HG03432 (cell line): ENCODE results near the gene IFI27.

Source experiments
- ATAC-seq: cut with Tn5 transposase; IDR thresholded peaks from one replicate; pipeline ENCODE4 v1.9.1; 2021; ENCODE audit warnings: mild to moderate bottlenecking, moderate library complexity; ENCODE audit not compliant: unreplicated experiment

The IFI27 gene

DNA sequence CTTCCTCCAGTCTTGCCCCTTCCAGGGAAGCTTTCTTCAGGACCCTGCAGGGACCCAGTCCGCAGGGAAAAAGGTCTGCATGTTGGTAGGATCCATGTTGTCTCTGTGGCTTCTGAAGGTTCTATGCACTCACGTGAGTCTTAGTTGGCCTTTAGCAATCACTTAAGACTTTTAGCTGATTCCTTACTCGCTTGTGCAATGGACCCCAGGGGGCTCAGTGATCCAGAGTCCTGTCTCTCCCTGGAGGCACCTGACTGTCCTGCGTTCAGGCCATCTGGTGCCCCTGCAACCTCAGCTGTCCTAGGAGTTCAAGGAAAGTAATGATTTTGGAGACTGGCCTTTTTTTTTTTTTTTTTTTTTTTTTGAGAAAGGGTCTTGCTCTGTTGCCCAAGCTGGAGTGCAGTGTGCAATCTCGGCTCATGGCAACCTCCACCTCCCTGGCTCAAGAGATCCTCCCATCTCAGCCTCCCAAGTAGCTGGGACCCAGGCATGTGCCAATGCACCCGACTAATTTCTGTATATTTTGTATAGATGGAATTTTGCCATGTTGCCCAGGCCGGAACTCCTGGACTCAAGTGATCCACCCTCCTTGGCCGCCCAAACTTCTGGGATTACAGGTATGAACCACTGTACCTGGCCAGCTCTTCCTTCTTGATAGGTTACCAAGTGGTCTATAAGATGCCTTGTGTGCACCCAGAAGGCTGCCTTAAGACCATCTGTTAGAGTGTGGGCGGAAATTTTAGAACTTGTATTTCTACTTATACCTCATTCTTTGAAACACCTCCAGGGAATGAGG, 14.2 kb downstream of the IFI27 start:
- ATAC-seq: no peak

DNA sequence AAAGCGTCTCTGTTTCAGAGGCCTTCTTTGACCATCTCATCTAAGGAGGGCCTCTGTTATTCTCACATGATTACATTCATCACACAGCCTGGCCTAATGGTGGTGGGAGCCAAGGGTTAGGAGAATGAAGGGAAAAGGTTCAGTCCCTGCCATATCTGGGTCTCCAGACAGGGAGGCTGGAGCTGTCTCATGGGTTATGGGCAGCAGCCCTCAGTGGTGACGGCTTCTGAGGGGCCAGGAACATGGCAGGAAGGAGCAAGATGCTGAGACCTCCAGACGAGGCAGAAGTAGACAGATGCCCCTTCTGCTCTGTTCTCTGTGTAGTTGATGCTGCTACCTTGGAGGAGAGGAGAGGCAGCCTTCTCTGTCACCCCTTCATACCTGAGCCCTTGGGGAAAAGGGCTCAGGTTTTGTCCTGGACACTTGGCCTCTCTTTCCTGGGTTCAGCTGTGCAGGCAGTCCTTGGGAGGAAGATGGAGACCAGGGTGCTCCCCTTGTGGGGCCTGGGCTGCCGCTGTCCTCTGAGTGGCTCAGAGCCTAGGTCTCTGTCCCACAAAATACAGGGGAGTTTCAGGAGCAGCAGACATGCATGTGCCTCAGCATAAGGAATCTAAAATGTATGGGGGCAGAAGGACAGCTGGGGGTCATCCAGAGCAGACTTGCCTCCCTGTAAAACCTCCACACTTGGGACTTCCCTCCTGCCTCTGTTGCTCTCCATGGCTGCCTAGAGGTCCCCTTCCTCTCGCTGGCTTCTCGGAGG, 15.3 kb downstream of the IFI27 start:
- no peak for ATAC-seq

DNA sequence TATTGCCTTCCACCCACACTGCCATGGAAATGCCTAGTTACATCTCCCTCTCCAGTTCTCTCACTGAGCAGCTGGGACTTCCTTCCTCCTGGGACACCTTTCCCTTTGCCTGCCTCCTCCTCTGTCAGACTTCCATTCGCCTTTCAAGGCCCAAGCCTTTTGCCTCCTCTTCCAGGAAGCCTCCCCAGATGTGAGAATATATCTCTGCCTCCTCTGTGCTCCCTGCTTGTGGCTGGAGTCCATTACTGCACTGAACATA, 15.8 kb downstream of the IFI27 start:
- no peak for ATAC-seq

GRCh38 chr14:94126800-94127199, 16.3 kb downstream of the IFI27 start:
- no peak for ATAC-seq

GRCh38 chr14:94127330-94127729, 16.8 kb downstream of the IFI27 start:
- ATAC-seq: no peak

DNA sequence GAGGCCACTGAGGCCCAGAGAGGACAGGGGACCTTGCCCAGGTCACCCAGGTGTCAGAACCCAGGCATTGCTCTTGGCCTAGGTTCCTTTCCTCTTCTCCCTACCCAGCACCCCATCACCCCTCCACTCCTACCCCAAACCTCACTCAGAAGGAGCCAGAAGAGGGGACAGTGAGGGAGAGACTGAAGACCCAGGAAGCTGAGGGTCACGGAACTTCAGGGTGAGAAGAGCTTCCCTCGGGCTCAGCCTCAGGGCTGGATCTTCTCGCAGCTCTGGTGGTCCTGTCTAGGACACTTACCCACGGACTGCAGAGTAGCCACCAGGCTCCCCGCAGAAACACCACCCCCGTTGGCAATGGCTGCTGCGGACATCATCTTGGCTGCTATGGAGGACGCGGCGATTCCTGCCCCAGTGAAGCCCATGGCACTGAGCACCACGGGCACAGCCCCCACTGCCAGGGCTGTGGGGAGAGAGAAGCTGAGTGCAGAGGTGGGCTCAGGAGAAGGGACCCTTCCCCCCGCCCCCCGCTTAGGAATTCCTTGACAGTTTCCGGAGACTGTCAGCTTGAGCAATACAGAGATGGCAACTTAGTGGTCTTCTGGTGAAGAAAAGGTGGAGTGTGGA, 17.8 kb downstream of the IFI27 start:
- no peak for ATAC-seq

DNA sequence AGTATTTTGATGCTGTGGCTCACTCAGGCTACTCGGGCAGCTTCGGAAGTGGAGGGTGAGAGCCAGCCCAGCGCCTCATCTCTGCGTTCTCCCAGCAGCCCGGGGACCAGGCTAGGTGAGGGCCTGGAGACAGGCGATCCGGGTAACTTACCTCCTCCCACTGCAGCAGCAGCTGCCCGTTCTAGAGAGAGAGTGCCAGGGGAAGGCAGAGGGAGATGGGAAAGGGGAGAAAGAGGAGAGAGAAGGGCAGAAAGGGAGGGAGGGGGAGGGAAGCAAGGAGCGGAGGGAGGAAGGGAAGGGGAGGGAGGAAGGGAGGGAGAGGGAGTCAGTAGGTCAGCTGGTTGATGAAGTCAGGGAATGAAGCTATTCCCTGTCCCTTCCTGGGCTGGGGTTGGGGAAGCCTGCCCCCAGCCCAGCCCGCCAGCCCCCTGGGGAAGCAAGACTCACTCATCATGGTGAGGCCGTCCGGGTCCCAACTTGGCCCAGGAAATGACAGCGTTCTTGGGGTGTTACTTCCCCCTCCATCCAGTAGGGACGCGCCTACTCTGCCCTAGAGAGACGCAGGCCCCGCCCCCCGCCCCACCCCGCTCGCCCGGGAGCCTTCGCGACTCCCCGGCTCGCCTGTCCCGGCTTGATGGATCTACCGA, 18.7 kb downstream of the IFI27 start, which contains the start of gene IFI27L2:
Gene IFI27L2 (minus strand): TSS at position 494 of the 647 bp plus-strand sequence. CDS start 40 bp downstream, at position 454.
- peak; percentile 93 for ATAC-seq

DNA sequence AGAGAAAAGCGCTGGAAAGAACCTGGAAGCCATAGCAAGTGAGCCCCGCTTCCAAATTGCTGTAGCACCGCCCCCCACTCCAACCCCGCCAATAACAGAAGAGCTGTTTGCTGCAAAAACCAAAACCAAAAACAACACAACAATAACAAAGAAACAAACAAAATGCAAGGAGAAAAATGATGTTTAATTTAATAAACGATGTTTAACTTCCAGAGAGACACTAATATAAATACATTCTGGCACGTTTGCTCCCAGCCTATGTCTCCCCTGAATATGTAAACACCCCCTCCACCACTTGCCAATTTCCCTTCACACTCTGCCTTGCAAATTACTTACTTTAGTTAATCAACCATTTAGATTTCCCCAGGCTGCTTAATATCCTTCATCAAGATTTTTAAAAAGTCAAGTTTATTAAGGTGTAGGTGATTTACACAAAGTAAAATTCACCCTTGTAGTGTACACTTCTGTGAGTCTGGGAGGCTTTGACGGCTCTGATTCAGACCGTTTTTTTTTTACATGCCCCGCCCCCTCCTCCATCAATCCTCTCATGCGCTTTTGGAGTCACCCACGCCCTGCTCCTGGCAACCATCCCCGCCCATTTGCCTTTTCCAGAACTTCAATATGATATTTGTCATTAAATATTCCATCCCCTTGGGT, 19.4 kb downstream of the IFI27 start:
- ATAC-seq: peak; percentile 37

- ATAC-seq: peak; percentile 44
Observed at GRCh38 chr14:94132285-94132887, 21.9 kb downstream of the IFI27 start.

GRCh38 chr14:94135476-94135875, 24.9 kb downstream of the IFI27 start:
- no peak for ATAC-seq

- peak; percentile 77 for ATAC-seq
Observed at GRCh38 chr14:94136575-94137331, 26.2 kb downstream of the IFI27 start.

DNA sequence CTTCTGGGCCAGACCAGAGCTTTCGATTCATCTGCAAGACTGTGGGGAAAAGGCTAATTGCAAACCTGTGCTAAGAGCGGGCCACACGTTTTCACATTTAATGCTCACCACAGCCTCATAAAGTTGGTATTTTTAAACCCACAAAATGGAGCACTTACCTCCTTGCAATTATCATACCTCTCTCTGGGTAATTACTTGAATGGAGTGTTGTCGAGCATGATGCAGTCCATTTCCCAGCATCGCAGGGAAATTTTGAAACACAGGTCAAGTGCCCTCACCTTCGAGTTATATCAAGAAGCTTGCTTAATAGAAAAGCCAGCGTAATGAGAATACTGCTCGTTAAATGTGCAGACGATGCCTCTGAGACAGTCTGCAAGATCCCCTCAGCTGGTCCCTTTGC, 27.7 kb downstream of the IFI27 start:
- ATAC-seq: no peak

GRCh38 chr14:94139006-94139405, 28.5 kb downstream of the IFI27 start:
- ATAC-seq: no peak

DNA sequence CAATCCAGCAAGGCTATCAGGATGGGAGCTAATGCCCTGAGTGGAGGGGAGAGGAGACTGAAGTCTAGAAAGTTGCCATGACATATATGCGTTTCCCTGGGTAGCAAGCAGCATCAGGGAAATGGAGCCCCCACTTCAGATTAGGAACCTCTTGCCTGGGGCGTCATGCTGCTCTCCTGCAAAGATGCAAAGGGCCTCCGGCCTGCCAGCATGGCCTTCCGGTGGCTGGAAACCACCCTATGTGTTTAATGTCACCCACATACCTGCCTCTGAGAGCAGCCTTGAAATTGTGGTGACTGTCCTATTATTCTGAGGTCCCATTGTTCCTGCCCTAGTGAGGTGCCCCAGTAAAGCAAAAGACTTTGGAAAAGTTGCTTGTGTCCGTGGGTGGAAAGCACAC, 28.9 kb downstream of the IFI27 start:
- ATAC-seq: no peak

DNA sequence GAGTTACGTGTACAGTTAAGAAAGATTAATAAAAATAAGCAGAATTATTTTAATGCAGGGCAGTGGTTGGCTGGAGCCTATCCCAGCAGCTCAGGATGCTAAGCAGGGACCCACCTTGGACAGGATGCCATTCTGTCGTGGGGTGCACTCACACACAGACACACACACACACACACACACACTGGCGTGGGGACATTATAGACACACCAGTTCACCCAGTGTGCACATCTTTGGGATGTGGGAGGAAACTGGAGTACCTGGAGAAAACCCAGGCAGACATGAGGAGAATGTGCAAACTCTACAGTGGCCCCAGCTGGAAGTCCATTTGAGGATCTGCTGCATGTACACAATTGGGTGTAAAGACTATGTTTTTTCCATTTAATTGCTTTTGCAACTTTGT, 31.7 kb downstream of the IFI27 start:
- no peak for ATAC-seq

- no peak for ATAC-seq
Observed at GRCh38 chr14:94142836-94143235, 32.3 kb downstream of the IFI27 start.

GRCh38 chr14:94143239-94143638, 32.7 kb downstream of the IFI27 start:
- no peak for ATAC-seq

DNA sequence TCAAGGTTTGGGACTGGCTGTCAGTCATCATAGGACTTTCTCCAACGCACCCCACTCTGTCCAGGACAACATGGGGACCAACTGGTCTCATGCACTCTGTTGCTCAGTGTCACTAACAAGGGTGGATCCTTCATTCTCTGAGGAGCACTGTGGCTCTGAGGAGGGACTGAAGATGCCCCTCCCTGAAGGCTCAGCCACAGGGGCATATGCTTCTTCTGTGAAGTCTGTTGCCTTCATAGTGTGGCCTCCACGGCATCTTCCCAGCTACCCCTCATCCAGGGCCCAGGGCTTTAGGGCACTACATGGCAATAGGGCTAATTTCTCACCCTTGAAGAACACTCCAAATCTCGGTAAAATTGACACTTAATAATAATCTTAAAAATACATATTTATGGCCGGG, 33.2 kb downstream of the IFI27 start:
- no peak for ATAC-seq

DNA sequence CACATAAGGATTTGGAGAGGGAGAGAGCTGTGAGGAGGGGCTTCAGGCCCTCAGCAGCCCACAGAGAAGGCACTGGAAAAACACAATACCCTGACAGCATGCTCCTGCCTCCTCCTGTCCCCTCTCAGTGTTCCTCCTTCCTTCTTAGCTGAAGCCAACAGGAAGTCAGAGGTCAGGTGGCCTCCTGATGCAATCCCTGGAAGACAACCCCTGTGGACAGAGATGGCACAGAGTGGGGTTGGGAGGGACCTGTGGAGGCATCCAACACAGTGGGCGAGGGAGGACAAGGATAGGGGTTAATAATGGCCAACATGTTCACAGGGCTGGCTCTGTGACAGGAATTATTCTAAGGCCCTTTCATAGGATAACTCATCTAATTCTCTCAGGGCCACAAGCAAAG, 34.2 kb downstream of the IFI27 start:
- no peak for ATAC-seq
